HG02763 (cell line): ENCODE data around the gene DGUOK.

Experiments
- ATAC-seq: cut with Tn5 transposase; IDR thresholded peaks from one replicate; pipeline ENCODE4 v1.9.1; 2021; ENCODE audit warnings: mild to moderate bottlenecking, moderate library complexity; ENCODE audit not compliant: unreplicated experiment

Gene DGUOK

GRCh38 chr2:73994178-73994831, 67.6 kb downstream of the DGUOK start:
- ATAC-seq = no peak

DNA sequence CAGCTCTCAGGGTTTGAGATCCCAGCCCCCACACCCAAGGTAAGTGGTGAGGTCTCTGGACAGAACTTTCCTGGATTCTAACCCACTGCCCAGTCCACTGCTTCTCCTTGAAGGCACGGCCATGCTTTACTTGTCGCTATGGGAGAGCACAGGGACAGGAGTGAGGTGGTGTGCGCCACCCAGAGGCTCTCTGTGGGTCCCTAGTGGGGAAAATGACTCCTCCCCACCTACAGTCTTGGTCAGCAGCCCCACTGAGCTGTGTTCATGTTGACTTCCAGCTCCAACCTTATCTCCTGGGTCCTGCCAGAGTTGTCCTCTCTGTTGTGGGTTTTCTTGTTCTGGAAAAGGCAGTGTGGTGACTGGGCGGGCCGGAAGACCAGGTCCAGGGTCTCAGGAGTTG, 69.1 kb downstream of the DGUOK start:
- ATAC-seq = no peak

DNA sequence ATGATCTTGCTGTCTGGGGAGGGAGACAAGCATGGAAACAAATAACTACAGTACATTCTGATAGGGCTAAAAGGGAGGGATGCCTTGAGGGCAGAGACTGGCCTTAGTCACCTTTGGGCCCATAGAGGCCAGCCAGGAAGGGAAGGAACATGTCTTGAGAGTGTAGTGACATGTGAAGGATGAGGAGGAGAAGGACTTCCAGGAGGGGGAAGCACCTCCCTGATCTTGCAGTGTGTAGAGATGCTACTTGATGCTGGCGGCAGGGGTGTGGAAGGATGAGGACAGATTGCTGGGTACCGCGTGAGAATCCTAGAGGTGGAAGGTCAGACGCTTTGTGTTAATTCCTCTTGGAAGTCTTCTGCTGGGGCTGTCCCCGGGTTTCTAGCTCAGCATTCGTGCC, 71.1 kb downstream of the DGUOK start:
- no peak for ATAC-seq

DNA sequence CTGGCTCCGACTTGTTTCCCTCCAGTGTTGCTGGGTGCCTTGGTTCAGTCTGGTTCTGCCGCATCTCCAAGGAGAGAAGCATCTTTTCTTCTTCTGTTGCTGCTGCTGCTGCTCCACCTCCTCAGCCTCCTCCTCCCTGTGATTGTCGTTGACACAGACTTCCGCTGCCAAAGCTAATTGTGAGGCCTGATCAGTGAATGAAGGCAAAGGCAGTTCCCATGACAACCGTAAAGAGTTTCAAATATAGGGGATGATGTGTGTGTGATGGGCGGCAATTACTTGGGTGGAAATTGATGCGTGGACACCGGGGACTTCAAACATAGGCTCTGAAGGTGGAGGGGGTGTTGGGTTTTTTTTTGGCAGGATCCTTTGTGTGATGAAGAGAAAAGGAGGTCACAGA, 71.8 kb downstream of the DGUOK start:
- no peak for ATAC-seq

DNA sequence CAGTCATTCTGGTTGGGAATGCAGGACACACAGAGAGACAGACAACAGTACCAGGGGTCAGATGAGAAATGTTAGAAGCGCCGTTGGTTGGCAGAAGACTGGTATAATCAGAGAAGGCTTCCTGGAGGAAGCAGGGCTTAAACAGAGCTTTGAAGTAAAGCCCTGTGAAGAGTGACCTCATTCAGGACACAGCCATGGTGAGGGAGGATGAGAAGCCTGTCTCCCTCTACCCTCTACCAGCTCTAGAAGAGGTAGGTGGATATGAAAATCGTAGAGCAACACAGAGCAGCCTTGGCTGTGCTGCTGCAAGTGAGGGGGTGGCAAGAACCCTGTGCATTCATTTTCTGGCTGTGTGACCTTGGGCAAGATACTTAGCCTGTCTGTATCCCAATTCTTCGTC, 72.3 kb downstream of the DGUOK start:
- no peak for ATAC-seq

DNA sequence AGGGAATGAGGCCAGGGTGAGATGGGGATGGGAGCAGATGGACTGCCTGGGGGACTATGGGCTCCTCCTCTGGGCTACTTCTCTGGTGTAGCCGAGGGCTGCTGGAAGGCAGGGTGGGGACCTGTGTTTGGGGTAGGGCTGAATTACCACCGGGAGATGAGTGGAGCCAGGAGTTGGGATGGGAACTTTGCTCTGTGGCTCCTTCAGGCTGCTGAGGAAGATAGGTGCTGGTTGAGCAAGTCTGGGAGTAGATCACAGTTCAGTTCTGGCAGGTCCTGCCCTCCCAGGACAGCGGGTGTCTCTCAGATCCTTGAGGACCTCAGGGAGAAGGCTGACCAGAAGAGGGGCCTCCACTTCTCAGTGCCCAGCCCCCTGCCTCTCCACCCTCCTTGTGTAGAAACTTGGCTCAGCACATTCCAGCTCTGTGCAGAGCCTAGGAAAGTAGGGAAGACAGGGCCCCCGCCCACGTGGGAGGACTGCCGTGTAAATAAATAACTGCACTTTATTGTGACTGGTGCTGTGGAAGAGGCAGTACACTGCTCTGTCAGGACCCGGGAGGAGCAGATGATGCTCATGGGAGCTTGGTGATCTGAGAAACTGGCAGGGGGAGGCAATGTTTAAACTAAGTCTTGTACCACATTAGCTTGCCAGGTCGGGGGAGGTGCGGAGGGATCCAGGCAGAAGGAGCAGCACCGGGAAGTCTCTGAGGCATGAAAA, 73.4 kb downstream of the DGUOK start:
- ATAC-seq = no peak

DNA sequence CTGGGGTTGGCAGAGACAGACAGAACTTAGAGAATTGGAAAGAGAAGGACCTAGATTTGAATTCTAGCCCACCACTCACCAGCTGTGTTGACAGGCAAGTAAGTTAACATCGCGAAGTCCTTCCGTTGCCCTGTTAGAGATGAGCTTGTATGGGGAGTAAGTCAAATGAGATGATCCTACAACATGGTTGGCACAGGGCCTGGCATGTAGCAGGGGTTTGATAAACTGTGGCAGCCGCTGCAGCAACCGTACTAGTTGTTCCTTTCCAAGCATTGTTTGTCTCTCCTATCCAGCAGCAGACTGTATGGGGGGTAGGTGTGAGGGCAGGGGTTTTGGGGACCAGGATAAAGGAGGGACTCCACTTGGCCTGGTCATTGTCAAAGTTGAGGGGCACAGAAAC, 74.0 kb downstream of the DGUOK start:
- no peak for ATAC-seq

DNA sequence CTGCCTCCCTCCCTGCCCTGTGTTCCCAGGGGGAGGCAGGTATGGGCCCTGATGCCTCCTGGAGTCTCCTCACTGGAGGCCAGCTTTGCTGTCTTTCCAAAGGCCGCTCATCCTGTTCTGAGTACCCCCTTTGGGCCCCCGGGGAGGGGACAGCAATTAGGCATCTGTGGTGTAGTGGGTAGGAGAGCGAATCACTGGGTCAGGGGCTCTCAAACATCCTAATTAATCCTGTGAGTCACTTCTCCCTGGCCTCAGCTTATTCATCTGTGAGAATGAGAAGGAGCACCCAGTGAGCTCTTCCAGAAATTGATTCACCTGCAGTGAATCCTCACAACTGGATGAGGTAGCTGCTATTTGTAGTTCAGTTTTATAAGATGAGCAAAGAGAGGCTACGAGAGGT, 74.4 kb downstream of the DGUOK start:
- no peak for ATAC-seq

- ATAC-seq = peak; percentile 25
Measured at GRCh38 chr2:74001781-74002504, 75.3 kb downstream of the DGUOK start.

- ATAC-seq = peak; percentile 89
Measured at GRCh38 chr2:74002505-74003421, 76.1 kb downstream of the DGUOK start.

- no peak for ATAC-seq
Measured at GRCh38 chr2:74003494-74004211, 77.0 kb downstream of the DGUOK start.

GRCh38 chr2:74004212-74005182, 77.8 kb downstream of the DGUOK start:
- no peak for ATAC-seq

DNA sequence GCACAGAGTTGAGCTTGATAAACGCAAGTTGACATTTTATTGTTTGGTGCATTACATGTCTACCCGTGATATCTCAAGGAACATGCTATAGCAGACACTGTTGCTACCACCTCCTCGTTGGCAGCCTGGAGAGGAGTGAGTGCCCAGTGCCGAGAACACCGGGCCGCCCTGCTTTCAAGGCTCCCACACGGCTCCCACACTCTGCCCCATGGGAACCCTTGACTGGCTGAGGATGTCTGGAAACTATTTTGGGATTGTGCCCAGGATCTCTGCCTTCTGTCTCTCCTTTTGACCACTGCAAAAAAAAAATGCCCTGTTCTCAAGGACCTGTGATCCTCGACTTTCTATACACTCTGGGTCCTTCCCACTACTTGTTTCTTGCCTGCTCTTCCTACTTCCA, 79.1 kb downstream of the DGUOK start:
- ATAC-seq = no peak

DNA sequence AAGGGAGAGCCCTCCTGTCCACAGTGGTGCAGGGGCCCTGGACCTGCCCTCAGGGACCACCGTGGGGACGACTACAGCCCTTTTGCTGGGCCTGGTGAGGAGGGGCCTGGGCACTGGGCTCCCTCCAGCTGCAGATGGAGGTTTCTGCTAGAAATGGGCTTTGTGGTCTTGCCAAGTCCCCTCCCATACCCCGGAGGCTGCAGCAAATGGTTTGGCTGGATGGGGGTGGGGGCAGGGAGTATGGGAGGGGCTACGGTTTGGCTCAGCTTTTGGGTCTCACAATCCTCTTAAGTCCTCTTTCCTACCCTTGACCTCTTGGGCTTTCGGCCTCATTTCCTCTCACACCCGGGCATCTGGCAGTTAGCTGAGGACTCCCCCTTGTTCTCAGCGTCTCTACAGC, 79.8 kb downstream of the DGUOK start:
- ATAC-seq = no peak

DNA sequence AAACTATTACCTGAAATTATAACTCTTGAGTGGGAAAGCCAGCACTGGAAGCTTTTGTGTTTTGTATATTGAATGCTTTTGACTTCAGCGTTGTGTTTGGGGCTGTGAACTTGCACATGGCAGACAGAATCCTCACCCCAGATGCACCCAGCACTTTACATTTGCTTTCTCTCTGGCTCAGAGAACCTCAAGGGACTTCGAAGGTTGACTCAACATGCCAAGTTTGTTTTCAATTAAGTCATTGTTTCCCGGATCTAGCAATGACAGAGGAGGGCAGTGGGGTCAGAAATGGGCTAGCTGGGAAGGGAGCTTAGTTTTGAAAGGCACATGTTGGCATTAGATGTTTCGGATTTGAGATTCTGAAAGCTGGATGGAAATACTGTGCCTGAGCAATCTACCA, 80.4 kb downstream of the DGUOK start:
- no peak for ATAC-seq

GRCh38 chr2:74007711-74008110, 81.0 kb downstream of the DGUOK start:
- ATAC-seq = no peak
